Right lobe of liver (tissue), 6 donors: ENCODE measurements around the gene LPIN3. TPM values are rescaled to one million over a fixed set of nuclear protein-coding genes. Genes with fewer than 3 reads are reported as not detected.

Experiments
- ATAC-seq, 4 donors: fragments of 200-7000 bp; cut with Tn5 transposase; one replicate each; pipeline ENCODE4 v1.9.1; 2020; ENCODE audit warnings: mild to moderate bottlenecking in 4 of 4, moderate library complexity in 4 of 4
- DNase-seq, 3 donors: peaks; one replicate each; pipeline ENCODE4 v3.0.0-alpha.2; 2020
- H3K27ac ChIP-seq, 3 donors: fragments of 200-600 bp; one replicate each; pipeline ENCODE4 v1.8.0; 2022
- H3K27me3 ChIP-seq, 2 donors: fragments of 200-600 bp; one replicate each; pipeline ENCODE4 v1.8.0; 2022
- H3K36me3 ChIP-seq, 4 donors: fragments of 200-600 bp; sonication (generic) in 1 of 4; one replicate each; pipeline versions ENCODE4 v1.5.1 to v1.8.0; 2017 to 2022; ENCODE audit warnings: control low read depth in 1 of 4
- H3K4me1 ChIP-seq, 4 donors: fragments of 200-600 bp; sonication (generic) in 1 of 4; one replicate each; pipeline versions ENCODE4 v1.5.1 to v1.8.0; 2017 to 2022; ENCODE audit warnings: control low read depth in 1 of 4
- H3K4me3 ChIP-seq, 3 donors: fragments of 200-600 bp; one replicate each; pipeline ENCODE4 v1.8.0; 2022
- H3K9me3 ChIP-seq, 4 donors: fragments of 200-600 bp; sonication (generic) in 1 of 4; one replicate each; pipeline versions ENCODE4 v1.5.1 to v1.8.0; 2017 to 2022; ENCODE audit warnings: control low read depth in 1 of 4
- POLR2A ChIP-seq: fragments of 450-650 bp; IDR thresholded peaks from one replicate; pipeline ENCODE4 v1.6.1; 2017; ENCODE audit warnings: antibody characterized with exemption, mild to moderate bottlenecking
- WGBS: methylation state at CpG from one replicate; pipeline ENCODE4 v1.1.6; 2018; ENCODE audit warnings: low coverage, low lambda C conversion rate; ENCODE audit not compliant: insufficient coverage; ENCODE audit errors: missing lambda C conversion rate; 5-methylcytosine and 5-hydroxymethylcytosine counted together
- intact Hi-C, 2 donors: fragments of 100-400 bp; cut with DNase I; formaldehyde crosslinking; loops; one replicate each; pipeline versions ENCODE4 v1.11.2 to v1.14.1; 2022
- total RNA-seq, 6 experiments: library from RNA; depleted of rRNA in 2 of 6; stranded (reverse); fragments of >200 nt in 2 of 6; fragmentation: NEBNext Ultra II Directional in 3 of 6; extraction: Animal tissue kit (Norgen Biotek cat#: 25700) in 3 of 6; gene quantifications; one replicate each; pipeline versions ENCODE4 v1.1.0 to v1.2.4, GENCODE V29; 2016 to 2023
- TF ChIP-seq, protein P1 (sequence below), 4 donors: fragments of 200-600 bp in 3 of 4; fragments of 450-650 bp in 1 of 4; IDR thresholded peaks; one replicate each; pipeline versions ENCODE4 v1.5.1 to v1.8.0; 2016 to 2022; ENCODE audit warnings: antibody characterized with exemption in 4 of 4, mild to moderate bottlenecking in 2 of 4
- donor health status: DM: no; HTN: yes; CAD: no.
- donor health status: DM: no; HTN: no; CAD: no.
- donor health status: DM: no; HTN: no; CAD: no.
- donor health status: DM: no; HTN: yes; CAD: no.
- donor health status: DM: no; HTN: yes; CAD: no.

Gene LPIN3
- total RNA-seq, 6 experiments from 2014 or later = 8.4 to 44.7 (median 23.4) TPM

DNA sequence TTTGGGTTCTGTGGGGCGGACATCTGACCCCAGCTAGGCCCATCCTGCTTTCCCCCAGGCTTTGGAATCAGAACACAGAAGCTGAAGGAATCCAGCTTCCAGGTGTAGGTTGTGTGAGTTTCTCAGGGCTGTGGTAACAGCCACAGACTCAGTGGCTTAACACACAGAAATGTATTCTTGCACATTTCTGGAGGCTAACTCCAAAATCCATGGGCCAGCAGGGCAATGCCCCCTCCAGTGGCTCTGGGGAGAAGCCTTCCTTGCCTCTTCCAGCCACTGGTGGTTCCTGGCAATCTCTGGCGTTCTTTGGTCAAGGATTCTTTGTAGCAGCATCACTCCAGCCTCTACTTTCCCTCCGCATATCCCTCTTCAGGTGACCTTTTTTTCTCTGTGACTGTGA is 27.3 kb downstream of the LPIN3 start:
- ATAC-seq (no peak), DNase-seq (no peak)
- TF ChIP-seq POLR2A = no peak
- TF ChIP-seq, protein P1, sequence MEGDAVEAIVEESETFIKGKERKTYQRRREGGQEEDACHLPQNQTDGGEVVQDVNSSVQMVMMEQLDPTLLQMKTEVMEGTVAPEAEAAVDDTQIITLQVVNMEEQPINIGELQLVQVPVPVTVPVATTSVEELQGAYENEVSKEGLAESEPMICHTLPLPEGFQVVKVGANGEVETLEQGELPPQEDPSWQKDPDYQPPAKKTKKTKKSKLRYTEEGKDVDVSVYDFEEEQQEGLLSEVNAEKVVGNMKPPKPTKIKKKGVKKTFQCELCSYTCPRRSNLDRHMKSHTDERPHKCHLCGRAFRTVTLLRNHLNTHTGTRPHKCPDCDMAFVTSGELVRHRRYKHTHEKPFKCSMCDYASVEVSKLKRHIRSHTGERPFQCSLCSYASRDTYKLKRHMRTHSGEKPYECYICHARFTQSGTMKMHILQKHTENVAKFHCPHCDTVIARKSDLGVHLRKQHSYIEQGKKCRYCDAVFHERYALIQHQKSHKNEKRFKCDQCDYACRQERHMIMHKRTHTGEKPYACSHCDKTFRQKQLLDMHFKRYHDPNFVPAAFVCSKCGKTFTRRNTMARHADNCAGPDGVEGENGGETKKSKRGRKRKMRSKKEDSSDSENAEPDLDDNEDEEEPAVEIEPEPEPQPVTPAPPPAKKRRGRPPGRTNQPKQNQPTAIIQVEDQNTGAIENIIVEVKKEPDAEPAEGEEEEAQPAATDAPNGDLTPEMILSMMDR (IDR thresholded peaks at IDR 0.05) = no peak
- Histone ChIP-seq H3K4me3 (no peak overlapping the region), H3K4me1 (peaks cover 0 to 5% (median 0%) of the 10 kb centered on the region in 4 donors), H3K9me3 (no peaks in the 10 kb centered on the region), H3K27ac (no peak overlapping the region), H3K36me3 (no peaks in the 10 kb centered on the region), H3K27me3 (no peaks in the 10 kb centered on the region)
- intact Hi-C loops = no loop called here
- 55% methylated on average over 2 of the region's 3 CpGs for WGBS

DNA sequence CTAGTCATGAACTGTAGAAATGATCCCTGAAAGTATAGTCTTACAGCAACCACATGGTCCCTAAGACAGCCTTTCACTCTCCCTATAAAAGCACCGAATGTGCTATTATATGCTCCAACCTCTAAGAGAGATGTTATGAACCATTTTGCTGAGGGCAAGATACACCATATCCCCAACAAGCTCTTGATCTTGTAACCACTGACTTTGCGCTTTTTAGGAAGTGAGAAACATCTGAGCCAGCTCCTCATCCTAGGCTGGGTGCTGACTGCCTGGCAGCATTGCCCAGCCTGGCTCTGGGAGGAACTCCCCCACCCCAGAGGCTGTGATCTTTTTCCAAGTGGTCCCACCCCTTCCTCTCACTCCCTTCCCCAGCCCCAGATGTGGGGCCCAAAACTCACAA is 29.1 kb downstream of the LPIN3 start:
- intact Hi-C loops = no loop called here
- no peak overlapping the region for H3K4me3 ChIP-seq
- peaks cover 0 to 5% (median 0%) of the 10 kb centered on the region in 4 donors for H3K4me1 ChIP-seq
- no peaks in the 10 kb centered on the region for H3K9me3 ChIP-seq
- ATAC-seq (no peak), DNase-seq (no peak)
- no peak overlapping the region for H3K27ac ChIP-seq
- TF ChIP-seq, protein P1 (IDR thresholded peaks at IDR 0.05) = no peak
- no peak for TF ChIP-seq POLR2A
- WGBS = 40% methylated on average over 1 of the region's 2 CpGs
- H3K36me3 ChIP-seq = no peaks in the 10 kb centered on the region
- H3K27me3 ChIP-seq = no peaks in the 10 kb centered on the region

DNA sequence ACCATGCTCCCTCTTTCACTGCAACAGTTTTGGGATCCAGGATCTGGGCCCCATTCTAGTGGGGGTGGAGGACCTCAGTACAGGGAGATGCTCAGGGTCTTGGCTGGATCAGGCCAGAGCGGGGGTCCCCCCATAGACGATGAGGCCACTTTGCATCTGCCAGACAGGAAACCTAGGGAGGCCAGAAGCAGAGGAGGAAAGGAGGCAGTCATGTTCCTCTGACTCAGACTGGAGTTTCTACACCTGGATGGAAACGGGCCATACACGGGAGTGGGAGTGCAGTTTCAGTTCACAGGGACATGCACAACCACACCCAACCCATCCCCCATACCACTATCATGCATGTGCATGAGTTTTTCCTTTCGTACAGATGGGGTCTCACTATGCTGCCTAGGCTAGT is 29.6 kb downstream of the LPIN3 start:
- Histone ChIP-seq H3K4me1 (peaks cover 0 to 5% (median 0%) of the 10 kb centered on the region in 4 donors), H3K36me3 (no peaks in the 10 kb centered on the region), H3K9me3 (no peaks in the 10 kb centered on the region), H3K27ac (no peak overlapping the region), H3K4me3 (no peak overlapping the region), H3K27me3 (no peaks in the 10 kb centered on the region)
- TF ChIP-seq, protein P1 (IDR thresholded peaks at IDR 0.05) = no peak
- TF ChIP-seq POLR2A = no peak
- DNase-seq (no peak), ATAC-seq (no peak)
- intact Hi-C loops = no loop called here
- WGBS = 50% methylated on average over 1 of the region's 5 CpGs

DNA sequence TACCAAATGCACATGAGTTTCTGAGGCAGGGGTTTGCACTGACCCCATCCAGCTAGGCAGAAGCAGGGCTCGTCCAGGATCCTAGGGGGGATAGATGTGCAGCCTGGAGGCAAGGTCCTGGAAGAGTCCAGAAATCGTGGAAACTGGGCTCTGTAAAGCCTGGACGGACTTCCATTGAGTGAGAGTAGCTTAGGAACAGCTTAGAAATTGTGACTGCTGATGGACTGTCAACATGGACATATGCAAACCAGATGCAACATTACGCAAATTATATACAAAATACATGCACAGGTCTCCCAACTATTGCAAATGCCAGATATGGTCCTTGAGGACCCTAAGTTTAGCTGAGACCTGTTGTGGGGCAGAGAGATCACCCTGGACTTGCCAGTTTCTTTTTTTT is 30.8 kb downstream of the LPIN3 start:
- ATAC-seq (no peak), DNase-seq (no peak)
- no peak overlapping the region for H3K27ac ChIP-seq
- no peak overlapping the region for H3K4me3 ChIP-seq
- no peaks in the 10 kb centered on the region for H3K4me1 ChIP-seq
- no peak for TF ChIP-seq POLR2A
- TF ChIP-seq, protein P1 (IDR thresholded peaks at IDR 0.05) = no peak
- intact Hi-C loops = no loop called here
- H3K27me3 ChIP-seq = no peaks in the 10 kb centered on the region
- no peaks in the 10 kb centered on the region for H3K9me3 ChIP-seq
- WGBS = 71% methylated on average over 3 of the region's 4 CpGs
- H3K36me3 ChIP-seq = no peaks in the 10 kb centered on the region

DNA sequence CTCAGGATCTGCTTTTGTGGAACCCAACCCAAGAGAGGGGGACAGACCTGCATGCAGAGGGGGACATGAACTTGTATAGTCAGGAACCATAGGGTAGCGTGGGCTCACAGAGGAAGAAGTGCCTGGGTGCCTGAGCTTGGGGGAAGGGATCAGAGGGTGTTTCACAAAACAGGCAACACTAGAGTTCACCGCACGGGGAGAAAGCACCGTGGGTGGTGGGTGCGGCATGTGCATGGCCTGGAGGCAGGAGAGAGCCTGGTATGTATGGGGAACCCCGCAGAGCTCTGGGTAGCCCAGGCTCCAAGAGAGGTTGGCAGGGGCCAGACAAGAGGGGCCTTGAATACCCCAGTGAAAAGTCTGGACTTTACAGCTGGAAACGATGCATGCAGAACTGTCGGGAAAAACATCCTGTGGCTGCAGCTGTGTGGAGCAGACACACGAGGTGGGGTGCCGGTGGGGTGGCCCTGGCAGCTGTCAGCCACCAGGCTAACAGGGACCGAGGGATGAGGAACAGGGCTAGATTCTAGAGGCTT is 32.7 kb downstream of the LPIN3 start:
- H3K27ac ChIP-seq = no peak overlapping the region
- no peak overlapping the region for H3K4me3 ChIP-seq
- no peaks in the 10 kb centered on the region for H3K9me3 ChIP-seq
- no peaks in the 10 kb centered on the region for H3K27me3 ChIP-seq
- ATAC-seq (no peak), DNase-seq (no peak)
- H3K36me3 ChIP-seq = no peaks in the 10 kb centered on the region
- WGBS = 70% methylated on average over 7 of the region's 11 CpGs
- H3K4me1 ChIP-seq = no peaks in the 10 kb centered on the region
- intact Hi-C loops = no loop called here
- TF ChIP-seq, protein P1 (IDR thresholded peaks at IDR 0.05) = no peak
- TF ChIP-seq POLR2A = no peak
